ENCODE data around the gene CFAP61. TPM values are rescaled to one million over a fixed set of nuclear protein-coding genes. Genes with fewer than 3 reads are reported as not detected.

Gene CFAP61
- polyA plus RNA-seq, 1 experiment, result not detected

DNA sequence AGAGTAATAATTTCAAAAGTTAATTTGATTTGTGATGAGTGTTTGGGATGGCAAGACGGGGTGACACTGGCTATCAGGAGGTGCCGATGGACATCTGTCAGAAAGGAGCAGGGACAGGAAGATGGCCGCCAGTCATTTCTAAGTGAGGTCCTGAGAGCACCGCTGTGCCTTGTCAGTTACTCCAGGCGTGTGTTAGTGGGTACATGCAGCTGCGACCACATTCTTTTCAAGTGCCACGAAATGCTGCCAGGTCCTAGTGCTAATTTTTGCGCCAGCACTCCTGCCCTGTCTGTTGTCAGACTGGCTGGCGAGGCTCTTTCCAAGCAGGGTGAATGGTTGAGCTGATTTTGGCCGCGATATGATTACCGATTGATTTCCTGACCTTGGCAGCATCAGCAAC is 251.0 kb downstream of the CFAP61 start:
- TF ChIP-seq, protein P1, sequence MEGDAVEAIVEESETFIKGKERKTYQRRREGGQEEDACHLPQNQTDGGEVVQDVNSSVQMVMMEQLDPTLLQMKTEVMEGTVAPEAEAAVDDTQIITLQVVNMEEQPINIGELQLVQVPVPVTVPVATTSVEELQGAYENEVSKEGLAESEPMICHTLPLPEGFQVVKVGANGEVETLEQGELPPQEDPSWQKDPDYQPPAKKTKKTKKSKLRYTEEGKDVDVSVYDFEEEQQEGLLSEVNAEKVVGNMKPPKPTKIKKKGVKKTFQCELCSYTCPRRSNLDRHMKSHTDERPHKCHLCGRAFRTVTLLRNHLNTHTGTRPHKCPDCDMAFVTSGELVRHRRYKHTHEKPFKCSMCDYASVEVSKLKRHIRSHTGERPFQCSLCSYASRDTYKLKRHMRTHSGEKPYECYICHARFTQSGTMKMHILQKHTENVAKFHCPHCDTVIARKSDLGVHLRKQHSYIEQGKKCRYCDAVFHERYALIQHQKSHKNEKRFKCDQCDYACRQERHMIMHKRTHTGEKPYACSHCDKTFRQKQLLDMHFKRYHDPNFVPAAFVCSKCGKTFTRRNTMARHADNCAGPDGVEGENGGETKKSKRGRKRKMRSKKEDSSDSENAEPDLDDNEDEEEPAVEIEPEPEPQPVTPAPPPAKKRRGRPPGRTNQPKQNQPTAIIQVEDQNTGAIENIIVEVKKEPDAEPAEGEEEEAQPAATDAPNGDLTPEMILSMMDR (IDR thresholded peaks at IDR 0.05; ENCODE audit: low read depth, low read length), result no peak
- Histone ChIP-seq H3K27me3 (ENCODE audit: control insufficient read depth, insufficient read depth, low read length) (no peaks in the 10 kb centered on the region), H3K4me3 (ENCODE audit: low read depth, low read length) (no peak overlapping the region), H3K9me3 (ENCODE audit: control insufficient read depth, insufficient read depth, low read length) (no peaks in the 10 kb centered on the region), H3K27ac (ENCODE audit: low read depth, low read length) (no peak overlapping the region)
- no peak for DNase-seq (ENCODE audit: low read depth, low spot score)
- POLR2A ChIA-PET, result no interaction called here
- CTCF ChIA-PET, result no interaction called here

DNA sequence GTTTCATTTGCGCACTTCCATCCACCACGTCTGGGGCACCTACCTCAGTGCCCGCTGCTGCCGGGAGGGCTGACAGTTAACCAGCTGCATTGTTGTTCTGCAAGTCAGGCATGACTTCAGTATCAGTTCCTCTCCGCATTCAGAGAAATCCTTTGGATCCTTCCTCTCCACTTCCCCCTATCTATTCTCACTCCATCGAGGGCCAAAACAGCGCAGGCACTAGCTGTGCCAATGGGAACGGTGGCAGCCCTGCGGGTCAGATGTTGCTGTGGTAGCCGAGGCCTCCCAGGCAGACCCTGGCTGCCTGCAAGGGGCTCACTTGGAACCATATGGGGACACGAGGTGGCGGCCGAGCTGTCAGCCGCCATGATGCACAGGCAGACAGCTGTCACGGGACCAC is 251.4 kb downstream of the CFAP61 start:
- no peaks in the 10 kb centered on the region for H3K9me3 ChIP-seq (ENCODE audit: control insufficient read depth, insufficient read depth, low read length)
- H3K4me3 ChIP-seq (ENCODE audit: low read depth, low read length), result no peak overlapping the region
- TF ChIP-seq, protein P1 (IDR thresholded peaks at IDR 0.05; ENCODE audit: low read depth, low read length), result no peak
- no peak overlapping the region for H3K27ac ChIP-seq (ENCODE audit: low read depth, low read length)
- DNase-seq (ENCODE audit: low read depth, low spot score), result no peak
- ChIA-PET POLR2A (no interaction called here), CTCF (no interaction called here)
- H3K27me3 ChIP-seq (ENCODE audit: control insufficient read depth, insufficient read depth, low read length), result no peaks in the 10 kb centered on the region

DNA sequence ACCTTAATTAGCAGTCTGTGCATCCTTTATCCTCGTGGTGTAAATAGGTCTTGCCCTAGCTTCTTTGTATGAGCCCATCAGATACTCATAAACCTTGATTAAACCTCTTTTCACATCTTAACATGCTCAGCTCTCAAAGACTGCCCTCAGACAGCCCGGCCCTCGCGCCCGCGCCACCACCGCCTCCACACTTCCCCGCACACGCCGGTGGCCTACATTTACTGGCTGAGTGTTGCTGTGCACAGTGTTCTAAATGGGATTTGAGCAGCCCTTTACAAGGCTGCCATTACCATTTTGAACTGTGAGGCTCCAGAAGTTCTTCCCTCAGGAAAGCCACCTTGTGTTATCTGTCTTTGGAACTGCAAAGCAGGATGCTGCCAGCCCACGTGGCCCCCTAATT is 252.6 kb downstream of the CFAP61 start:
- TF ChIP-seq, protein P1 (IDR thresholded peaks at IDR 0.05; ENCODE audit: low read depth, low read length), result no peak
- H3K27me3 ChIP-seq (ENCODE audit: control insufficient read depth, insufficient read depth, low read length), result no peaks in the 10 kb centered on the region
- H3K27ac ChIP-seq (ENCODE audit: low read depth, low read length), result no peak overlapping the region
- CTCF ChIA-PET, result no interaction called here
- no peak for DNase-seq (ENCODE audit: low read depth, low spot score)
- H3K9me3 ChIP-seq (ENCODE audit: control insufficient read depth, insufficient read depth, low read length), result no peaks in the 10 kb centered on the region
- no peak overlapping the region for H3K4me3 ChIP-seq (ENCODE audit: low read depth, low read length)
- POLR2A ChIA-PET, result no interaction called here

DNA sequence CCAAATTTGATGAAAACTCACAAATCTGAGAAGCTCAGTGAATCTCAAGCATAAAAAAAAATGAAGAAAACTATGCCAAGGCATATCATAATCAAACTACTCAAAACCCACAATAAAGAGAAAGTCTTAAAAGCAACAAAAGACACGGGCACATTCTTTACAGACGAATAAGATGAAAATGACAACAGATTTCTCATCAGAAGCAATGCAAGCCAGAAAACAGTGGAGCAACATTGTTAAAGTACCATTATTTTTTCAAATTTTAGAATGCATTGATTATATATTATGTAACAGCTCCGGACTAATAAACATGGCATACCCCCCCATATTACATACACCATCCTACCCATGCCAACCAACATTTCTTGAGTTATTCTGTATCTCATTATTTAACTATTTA is 260.2 kb downstream of the CFAP61 start:
- TF ChIP-seq, protein P1 (IDR thresholded peaks at IDR 0.05; ENCODE audit: low read depth, low read length), result no peak
- no peak for DNase-seq (ENCODE audit: low read depth, low spot score)
- Histone ChIP-seq H3K27ac (ENCODE audit: low read depth, low read length) (no peak overlapping the region), H3K9me3 (ENCODE audit: control insufficient read depth, insufficient read depth, low read length) (no peaks in the 10 kb centered on the region), H3K27me3 (ENCODE audit: control insufficient read depth, insufficient read depth, low read length) (no peaks in the 10 kb centered on the region), H3K4me3 (ENCODE audit: low read depth, low read length) (no peak overlapping the region)
- ChIA-PET CTCF (no interaction called here), POLR2A (no interaction called here)

DNA sequence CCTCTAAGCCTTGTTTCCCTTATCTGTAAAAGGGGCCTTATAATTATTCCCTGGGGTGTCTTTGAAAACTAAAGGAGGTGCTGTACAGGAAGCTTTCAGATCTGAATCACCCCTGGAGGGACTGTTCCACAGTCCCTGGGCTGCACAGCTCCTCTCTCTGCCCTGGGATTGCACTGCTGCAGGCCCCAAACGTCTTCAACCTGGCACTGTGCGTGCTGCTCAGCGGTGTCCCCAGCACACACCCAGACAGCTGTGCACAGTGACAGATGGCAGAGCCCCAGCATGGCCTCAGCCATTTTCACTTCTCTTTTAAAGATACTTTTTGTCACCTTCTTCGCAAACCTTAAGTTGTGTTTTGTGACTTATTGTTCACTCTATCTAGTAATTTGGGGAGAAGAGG is 264.9 kb downstream of the CFAP61 start:
- DNase-seq (ENCODE audit: low read depth, low spot score), result no peak
- Histone ChIP-seq H3K4me3 (ENCODE audit: low read depth, low read length) (no peak overlapping the region), H3K27me3 (ENCODE audit: control insufficient read depth, insufficient read depth, low read length) (no peaks in the 10 kb centered on the region), H3K27ac (ENCODE audit: low read depth, low read length) (no peak overlapping the region), H3K9me3 (ENCODE audit: control insufficient read depth, insufficient read depth, low read length) (no peaks in the 10 kb centered on the region)
- TF ChIP-seq, protein P1 (IDR thresholded peaks at IDR 0.05; ENCODE audit: low read depth, low read length), result no peak
- ChIA-PET CTCF (no interaction called here), POLR2A (no interaction called here)

Data from AG04450 (cell line).